GM21367 (cell line): Measurements from ENCODE around the gene LPCAT1.

Experiments
- ATAC-seq: cut with Tn5 transposase; IDR thresholded peaks from one replicate; pipeline ENCODE4 v1.9.1; 2021; ENCODE audit not compliant: unreplicated experiment

Gene LPCAT1

DNA sequence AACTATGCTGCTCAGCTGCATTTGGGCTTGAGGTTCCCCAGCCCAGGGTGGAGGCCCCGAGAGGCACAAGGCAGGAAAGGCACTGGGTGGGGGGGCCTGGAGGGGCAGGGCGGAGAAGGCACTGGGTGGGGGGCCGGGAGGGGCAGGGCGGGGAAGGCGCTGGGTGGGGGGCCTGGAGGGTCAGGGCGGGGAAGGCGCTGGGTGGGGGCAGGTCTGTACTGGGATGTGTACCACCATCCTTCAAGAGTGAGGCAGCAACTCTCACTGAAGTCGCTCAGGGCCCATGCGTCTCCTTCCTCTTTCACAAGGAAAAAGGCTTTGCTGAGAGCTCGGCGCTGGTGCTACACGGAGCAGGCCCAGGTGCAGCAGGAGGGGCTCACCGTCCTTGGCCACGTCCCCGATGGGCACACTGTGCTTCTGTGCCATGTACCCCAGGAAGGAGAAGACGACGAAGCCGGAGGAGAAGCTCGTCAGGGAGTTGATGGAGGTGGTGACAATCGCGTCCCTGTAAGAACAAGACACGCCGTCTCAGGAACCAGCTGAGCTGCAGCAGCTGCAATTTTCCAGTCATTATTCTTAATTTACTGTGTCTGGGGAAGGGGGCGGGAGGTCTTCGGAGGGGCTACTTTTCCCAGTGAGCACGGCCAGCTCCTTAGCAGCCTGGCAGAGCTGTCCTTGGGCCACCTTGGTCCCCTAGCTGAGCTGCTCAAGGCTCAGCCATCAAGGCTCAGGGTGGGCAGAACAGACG is 109.3 kb downstream of the LPCAT1 start:
- ATAC-seq, result no peak

- no peak for ATAC-seq
Observed at GRCh38 chr5:1413611-1414241, 110.0 kb downstream of the LPCAT1 start.

DNA sequence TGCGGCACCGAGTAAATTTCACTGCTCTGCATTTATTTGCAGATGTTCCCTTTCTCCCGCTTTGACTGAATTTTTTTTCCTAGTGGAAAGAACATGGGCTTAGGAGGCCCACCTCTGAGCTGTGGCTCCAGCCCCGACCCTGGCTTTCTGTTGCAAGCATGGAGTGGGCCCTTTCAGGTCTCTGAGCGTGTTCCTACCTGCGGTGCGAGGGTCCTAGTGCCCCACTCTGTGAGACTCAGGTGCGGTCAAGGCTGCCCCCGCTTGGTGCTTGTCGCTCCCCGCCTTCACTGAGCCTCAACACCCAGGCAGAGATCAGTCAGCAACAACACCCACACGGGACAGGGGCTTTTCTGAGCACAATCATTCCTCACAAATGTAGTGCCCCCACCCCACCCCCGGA is 110.5 kb downstream of the LPCAT1 start:
- ATAC-seq, result no peak

- no peak for ATAC-seq
Observed at GRCh38 chr5:1412621-1413020, 111.1 kb downstream of the LPCAT1 start.

- no peak for ATAC-seq
Observed at GRCh38 chr5:1412163-1412562, 111.6 kb downstream of the LPCAT1 start.
